OCI-LY7 (cell line): ENCODE data around the gene RSPRY1.

Experiments
- EZH2phosphoT487 ChIP-seq: fragments of 200-600 bp; sonication (generic); IDR thresholded peaks from 2 replicates; pipeline ENCODE4 v1.6.1; 2018; ENCODE audit warnings: low read depth, borderline replicate concordance, mild to moderate bottlenecking, mixed run types, antibody characterized with exemption, low read length, moderate library complexity, mixed read lengths
- TF ChIP-seq, protein P1 (sequence below): fragments of 200-600 bp; sonication (generic); conservative IDR thresholded peaks from 2 replicates; pipeline ENCODE4 v1.5.1; 2014; ENCODE audit warnings: mild to moderate bottlenecking, antibody characterized with exemption, low read length, moderate library complexity, mixed read lengths

DNA sequence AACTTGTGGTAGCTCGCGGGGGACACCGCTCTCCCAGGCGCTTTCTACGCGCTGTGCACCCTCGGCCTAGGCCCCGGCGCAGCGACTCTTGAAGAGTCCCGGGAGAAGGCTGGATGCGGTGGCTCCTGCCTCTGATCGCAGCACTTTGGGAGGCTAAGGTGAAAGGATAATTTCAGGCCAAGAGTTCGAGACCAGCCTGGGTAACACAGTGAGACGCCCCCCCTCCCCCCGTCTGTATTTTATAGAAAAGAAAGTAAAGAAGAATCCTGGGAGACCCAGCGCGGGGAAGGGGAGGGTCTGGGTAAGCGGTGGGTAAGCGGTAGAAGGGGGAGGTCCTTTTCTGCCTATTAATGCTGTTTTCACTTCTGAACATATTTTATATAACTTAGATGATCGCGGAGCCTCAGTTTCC, 98.8 kb downstream of the RSPRY1 start:
- TF ChIP-seq, protein P1, sequence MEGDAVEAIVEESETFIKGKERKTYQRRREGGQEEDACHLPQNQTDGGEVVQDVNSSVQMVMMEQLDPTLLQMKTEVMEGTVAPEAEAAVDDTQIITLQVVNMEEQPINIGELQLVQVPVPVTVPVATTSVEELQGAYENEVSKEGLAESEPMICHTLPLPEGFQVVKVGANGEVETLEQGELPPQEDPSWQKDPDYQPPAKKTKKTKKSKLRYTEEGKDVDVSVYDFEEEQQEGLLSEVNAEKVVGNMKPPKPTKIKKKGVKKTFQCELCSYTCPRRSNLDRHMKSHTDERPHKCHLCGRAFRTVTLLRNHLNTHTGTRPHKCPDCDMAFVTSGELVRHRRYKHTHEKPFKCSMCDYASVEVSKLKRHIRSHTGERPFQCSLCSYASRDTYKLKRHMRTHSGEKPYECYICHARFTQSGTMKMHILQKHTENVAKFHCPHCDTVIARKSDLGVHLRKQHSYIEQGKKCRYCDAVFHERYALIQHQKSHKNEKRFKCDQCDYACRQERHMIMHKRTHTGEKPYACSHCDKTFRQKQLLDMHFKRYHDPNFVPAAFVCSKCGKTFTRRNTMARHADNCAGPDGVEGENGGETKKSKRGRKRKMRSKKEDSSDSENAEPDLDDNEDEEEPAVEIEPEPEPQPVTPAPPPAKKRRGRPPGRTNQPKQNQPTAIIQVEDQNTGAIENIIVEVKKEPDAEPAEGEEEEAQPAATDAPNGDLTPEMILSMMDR, result no peak
- TF ChIP-seq EZH2phosphoT487, result no peak
